NCI-H446 (cell line): ENCODE data around the gene RNF34.
A peak's percentile ranks its signal among the peaks of the same experiment; 100 is the strongest.
"Not testable (repeated sequence)": the region's sequence is repeated elsewhere in the genome, so short reads cannot be mapped to it uniquely, and the experiment has no call there.

Experiments used
- DNase-seq, 2 experiments: peaks; one replicate each; lab custom pipeline; 2025; lab: John Stamatoyannopoulos, UW

The RNF34 gene, protein sequence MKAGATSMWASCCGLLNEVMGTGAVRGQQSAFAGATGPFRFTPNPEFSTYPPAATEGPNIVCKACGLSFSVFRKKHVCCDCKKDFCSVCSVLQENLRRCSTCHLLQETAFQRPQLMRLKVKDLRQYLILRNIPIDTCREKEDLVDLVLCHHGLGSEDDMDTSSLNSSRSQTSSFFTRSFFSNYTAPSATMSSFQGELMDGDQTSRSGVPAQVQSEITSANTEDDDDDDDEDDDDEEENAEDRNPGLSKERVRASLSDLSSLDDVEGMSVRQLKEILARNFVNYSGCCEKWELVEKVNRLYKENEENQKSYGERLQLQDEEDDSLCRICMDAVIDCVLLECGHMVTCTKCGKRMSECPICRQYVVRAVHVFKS

DNA sequence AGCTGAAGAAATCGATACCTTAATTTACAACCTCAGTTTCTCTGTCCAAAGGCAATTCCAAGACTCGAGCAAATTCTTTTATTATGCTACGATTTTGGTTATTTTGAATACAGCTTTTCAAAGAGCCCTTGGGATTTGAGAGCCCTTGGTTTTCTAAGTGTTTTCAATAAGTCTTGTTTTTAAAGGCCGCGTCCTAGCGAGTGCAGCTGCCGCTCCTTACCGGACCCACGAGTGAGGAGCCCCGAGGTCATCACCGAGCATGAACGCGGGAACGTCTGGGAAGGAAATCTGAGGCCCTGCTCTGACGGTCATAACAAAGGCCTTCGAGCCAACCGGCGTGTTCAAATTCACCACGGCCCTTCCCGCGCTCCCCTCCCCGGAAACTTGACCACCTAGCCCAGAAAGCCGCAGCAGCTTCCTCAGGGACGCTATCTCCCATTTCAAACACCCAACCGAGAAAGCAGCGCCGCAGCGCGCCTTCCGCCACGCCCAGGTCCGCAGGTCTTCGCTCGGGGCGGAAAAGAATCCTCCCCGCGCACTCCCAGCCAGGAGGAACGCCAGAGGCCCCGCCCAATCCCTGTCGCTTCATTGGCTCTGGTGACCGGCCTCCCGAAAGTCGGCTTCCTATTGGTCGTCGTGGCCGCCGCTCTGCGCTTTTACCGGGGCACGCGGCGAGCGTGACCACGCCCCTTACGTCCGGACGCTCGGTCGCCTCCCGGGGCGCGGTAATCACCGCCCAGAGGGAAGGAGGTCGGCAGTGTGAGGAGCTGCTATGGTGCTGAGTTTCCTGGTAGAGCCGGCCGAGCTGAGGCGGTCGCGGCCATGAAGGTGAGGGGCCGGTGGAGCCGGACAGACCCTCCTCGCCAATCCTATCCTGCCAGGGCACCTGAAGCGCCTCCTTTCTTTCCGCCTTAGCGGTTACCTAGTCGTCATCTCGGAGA lies at the start of gene RNF34:
RNF34 (plus strand) TSS at position 728 of the 941 bp plus-strand sequence; CDS start at position 823, 95 bp downstream.
- DNase-seq = peak; percentile 95 to 98

DNA sequence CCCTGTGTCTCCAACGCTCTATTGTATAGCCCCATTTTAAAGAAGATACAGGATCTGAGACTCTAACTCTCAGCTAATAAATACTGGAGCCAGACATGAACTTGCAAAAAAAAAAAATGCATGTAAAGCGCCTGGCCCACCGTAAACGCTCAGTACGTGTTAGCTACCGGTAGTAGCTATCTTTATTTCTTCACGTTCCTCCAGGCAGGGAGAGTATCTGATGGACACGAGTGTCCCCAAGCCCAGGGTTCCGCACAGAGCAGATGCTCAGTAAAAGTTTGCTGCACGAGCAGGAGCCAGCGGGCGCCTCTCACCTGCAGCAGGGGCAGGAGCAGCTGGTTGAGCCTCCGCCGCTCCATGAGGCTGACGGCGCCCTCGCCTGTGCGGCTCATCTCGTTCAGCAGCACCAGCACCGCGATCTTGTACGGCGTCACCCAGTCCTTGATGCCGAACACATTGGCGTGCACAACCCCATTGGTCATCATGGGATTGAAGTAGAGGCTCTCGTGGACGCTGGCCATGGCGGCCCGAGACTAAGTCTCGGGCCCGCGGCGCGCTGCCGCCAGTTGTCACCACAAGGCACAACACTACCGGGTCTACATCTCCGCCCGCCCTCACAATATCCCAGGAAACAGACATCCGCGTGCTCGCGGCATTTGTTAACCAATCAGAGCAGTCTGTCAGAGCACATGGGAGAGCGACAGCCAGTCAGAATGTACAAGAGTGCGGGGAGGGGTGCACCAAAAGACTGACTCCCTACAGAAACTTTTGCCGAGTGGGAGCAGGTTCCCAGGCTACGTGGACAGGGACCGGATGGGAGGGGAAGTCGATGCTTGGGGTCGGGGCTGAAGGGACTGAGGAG lies 47.9 kb upstream of the RNF34 start, which contains the start of gene ANAPC5:
ANAPC5 (minus strand) TSS at position 592 of the 862 bp plus-strand sequence; CDS start at position 521, 71 bp downstream.
- DNase-seq = peak; percentile 95 to 97

DNA sequence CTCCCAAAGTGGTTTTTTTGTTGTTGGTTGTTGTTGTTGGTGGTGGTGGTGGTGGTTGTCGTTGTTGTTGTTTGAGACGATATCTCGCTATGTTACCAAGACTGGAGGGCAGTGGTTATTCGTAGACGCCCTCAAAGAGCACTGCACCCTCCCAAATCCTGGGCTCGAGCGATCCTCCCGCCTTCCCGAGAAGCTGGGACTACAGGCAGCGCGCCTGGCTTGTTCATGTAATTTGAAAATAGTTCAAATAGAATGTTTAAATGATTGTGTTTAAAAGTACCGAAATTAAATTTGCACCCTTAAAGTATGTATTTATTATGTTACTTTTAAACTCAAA lies 47.3 kb upstream of the RNF34 start:
- peak; percentile 78 to 84 for DNase-seq

DNA sequence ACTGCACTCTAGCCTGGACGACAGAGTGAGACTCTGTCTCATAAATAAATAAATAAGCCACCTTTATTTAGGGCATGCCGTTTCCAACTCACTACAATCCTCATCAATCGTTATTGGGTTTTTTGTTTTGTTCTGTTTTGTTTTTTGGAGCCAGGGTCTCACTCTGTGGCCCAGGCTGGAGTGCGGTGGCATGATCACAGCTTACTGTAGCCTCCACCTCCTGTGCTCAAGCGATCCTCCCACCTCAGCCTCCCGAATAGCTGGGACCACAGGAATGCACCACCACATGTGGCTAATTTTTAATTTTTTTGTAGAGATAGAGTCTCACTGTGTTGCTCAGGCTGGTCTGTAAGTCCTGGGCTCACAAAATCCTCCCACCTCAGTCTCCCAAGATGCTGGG lies 44.1 kb upstream of the RNF34 start:
- DNase-seq = no peak

DNA sequence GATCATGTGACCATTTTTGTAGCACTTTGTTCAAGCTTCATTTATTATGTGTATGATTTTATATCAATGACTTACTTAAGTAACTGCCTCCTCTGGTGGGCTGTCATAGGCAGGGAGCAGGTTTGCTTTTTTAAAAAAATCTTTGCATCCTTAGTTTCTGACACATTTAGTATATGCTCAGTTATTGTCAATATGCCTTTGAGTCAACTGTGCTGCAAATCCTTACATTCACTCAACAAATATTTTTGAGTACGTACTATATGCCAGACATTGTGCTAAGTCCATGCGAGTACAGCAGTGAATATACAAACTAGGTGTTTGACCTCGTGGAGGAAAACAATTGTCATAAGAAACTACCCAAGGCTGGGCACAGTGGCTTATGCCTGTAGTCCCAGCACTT lies 43.3 kb upstream of the RNF34 start:
- no peak for DNase-seq

DNA sequence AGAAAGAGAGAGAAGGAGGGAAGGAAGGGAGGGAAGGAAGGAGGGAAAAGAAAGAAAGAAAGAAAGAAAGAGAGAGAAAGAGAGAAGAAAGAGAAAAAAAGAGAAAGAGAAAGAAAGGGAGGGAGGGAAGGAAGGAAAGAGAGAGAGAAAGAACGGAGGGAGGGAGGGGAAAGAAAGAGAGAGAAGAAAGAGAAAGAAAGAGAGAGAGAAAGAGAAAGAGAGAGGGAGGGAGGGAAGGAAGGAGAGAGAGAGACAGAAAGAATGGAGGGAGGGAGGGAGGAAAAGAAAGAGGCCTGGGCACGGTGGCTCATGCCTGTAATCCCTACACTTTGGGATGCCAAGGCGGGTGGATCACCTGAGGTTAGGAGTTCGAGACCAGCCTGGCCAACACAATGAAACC lies 42.6 kb upstream of the RNF34 start:
- DNase-seq = no peak

DNA sequence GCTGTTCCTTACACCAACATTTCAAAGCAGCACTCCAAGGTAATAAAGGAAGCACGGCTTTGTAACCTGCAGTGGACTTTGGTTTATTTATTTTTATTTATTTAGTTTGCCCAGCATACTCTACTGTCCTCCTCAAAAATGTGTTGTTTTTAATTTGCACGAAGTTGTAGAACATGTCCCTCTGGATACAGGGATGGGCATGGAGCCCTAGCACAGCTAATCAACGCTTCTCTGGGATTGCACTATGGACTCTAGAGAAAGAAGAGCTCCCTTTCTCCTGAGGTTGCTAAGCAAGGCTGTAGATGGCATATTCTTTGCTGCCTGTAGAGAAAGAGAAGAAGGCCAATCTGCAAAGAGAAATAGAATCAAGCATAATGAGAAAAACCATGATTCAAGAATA lies 41.8 kb upstream of the RNF34 start:
- no peak for DNase-seq

DNA sequence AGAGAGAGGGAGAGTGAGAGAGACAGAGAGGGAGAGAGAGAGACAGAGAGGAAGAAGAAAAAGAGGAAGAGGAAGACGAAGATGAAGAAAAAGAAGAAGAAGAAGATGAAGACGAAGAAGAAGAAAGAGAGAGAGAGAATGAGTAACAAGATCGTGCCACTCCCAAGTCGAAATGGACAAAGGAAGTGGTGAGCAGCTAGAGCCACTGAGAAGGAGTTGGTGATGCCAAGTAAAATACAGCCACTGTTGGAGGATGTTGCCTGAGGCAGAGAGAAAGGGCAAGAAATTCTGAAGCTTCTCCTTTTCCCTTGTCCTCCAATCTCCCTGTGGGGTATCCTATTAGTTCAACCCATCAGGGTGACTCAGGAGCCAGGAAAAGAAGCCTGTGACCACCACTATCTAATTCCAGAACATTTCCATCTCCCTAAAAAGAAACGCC lies 35.2 kb upstream of the RNF34 start:
- DNase-seq = no peak

DNA sequence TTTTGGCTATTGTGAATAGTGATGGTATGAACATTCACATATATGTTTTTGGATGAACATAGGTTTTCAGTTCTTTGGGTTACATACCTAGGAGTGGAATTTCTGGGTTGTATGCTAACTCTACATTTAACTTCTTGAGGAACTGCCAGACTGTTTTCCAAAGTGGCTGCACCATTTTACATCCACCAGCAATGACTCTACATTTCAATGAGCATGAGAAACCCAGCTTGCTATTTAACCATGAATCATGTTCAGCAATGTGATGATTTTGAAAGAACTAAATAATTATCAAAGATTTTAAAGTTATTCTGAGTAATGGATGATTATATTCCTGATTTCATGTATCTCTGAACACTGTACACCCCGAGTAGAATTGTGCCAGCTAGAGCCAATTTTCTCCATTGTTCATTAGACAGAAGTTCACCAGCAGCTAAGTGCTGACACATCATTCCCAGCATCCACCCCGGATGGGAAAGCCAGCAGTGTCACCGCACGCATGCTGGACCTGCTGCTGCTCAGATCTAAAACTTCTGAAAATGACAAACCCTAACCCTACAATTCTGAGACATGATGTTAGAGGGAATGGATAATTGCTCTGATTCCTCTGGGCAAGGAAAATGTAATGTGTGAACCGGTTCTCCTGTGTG lies 34.4 kb upstream of the RNF34 start:
- no peak for DNase-seq

DNA sequence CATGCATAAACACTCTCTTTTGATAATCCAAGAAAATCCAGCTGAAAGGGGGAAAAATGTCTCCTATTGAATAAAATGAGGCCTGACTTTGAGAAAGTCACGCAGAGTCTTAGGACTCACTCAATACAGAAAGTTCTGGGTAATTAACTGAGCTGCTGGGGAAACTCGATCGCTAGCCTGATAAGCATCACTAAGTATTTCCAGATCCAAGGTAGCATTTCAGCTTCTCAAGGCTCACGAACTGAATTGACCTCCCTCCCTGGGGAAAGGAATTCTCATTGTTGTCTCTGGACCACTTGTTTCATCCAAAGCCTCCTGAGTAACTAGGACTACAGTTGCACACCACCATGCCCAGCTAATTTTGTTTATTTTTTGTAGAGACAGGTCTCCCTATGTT lies 33.9 kb upstream of the RNF34 start:
- no peak for DNase-seq

DNA sequence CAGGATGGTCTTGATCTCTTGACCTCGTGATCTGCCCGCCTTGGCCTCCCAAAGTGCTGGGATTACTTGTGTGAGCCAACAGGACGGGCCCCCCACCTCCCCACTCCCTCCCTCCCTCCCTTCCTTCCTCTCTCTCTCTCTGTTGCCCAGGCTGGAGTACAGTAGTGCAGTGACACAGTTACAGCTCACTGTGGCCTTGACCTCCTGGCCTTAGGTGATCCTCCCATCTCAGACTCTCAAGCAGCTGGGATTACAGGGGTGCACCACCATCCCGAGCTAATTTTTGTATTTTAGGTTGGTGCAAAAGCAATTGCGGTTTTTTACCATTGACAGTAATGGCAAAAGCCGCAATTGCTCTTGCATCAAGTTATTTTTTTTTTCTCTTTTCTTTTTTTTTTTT lies 28.5 kb upstream of the RNF34 start:
- DNase-seq = no peak

DNA sequence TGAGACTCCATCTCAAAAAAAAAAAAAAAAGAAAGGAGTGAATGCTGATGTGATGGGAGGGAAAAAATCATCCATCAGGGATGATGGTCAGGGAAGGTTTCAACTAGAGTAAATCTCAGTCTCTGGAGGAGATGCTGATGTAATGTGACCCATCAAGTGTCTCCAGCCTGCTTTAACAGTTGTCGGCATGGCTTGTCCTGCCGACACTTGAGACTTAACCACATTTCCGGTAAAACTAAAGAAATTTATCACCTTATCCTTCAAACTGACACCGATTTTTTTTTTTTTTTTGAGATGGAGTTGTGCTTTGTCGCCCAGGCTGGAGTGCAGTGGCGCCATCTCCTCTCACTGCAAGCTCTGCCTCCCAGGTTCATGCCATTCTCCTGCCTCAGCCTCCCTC lies 26.2 kb upstream of the RNF34 start:
- no peak for DNase-seq

DNA sequence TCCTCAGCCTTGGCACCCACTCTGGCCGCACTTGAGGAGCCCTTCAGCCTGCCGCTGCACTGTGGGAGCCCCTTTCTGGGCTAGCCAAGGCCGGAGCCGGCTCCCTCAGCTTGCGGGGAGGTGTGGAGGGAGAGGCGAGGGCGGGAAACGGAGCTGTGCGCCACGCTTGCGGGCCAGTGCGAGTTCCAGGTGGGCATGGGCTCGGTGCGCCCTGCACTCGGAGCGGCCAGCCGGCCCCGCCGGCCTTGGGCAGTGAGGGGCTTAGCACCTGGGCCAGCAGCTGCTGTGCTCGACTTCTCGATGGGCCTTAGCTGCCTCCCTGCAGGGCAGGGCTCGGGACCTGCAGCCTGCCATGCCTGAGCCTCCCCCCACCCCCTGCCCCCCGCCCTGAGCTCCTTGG lies 25.6 kb upstream of the RNF34 start:
- not testable (repeated sequence) for DNase-seq

DNA sequence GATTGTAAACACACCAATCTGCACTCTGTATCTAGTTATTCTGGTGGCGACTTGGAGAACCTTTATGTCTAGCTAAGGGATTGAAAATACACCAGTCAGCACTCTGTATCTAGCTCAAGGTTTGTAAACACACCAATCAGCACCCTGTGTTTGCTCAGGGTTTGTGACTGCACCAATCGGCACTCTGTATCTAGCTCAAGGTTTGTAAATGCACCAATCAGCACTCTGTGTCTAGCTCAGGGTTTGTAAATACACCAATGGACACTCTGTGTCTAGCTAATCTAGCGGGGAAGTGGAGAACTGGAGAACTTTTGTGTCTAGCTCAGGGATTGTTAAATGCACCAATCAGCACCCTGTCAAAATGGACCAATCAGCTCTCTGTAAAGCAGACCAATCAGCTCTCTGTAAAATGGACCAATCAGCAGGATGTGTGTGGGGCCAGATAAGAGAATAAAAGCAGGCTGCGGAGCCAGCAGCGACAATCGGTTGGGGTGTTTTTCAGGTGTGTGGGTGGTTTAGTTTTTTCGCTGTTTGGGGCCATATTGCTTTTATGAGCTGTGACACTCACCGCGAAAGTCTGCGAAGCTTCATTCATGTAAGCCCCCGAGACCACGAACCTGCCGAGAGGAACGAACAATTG lies 24.9 kb upstream of the RNF34 start:
- DNase-seq = not testable (repeated sequence)

DNA sequence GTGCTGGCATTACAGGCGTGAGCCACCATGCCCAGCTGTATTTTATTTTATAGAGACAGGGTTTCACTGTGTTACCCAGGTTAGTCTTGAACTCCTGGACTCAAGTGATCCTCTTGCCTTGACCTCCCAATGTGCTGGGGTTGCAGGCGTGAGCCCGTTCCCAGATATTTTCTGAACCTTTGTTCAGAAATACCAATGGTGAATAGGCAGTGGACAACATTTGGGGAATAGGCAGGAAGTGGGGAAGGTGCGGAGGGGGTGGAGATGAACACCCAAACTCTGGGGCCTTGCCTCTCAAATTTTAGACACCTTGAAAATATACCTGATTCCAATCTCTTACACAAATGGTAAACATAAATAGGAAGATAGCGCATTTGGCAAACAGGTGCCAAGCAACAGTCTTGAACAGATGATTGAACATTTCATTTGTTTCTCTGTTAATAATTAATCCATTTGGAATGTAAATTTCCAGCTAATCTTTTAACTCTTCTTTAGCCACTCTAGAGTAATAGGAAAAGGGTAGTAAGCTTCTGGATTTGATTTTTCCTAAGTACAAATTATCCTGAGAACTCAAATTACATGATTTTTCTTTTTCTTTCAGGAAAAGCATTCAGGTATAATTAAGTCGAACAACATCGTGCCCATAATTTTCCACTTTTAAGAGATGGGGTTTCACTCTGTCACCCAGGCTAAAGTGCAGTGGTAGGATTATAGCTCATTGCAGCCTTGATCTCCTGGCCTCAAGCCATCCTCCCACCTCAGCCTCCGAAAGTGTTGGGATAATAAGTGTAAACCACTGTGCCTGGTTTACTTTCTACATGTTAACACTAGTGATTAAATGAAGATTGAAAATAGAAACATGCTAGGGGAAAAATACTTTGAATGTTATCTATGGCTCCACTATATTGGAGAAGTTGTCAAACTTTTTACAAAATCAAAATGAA lies 22.9 kb upstream of the RNF34 start:
- DNase-seq = no peak

DNA sequence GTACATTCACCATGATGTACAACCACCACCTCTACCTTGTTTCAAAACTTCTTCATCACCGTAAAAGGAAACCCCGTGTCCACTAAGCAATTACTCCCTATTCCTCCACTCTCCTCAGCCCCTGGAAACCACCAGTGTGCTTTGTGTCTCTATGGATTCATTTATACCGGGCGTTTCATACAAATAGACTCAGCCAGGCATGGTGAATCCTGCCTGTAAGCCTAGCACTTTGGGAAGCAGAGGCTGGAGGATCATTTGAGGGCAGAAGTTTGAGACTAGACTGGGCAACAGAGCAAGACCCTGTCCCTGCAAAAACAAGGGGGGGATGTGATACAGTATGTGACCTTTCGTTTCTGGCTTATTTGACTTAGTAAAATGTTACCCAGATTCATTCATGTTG lies 21.2 kb upstream of the RNF34 start:
- no peak for DNase-seq

DNA sequence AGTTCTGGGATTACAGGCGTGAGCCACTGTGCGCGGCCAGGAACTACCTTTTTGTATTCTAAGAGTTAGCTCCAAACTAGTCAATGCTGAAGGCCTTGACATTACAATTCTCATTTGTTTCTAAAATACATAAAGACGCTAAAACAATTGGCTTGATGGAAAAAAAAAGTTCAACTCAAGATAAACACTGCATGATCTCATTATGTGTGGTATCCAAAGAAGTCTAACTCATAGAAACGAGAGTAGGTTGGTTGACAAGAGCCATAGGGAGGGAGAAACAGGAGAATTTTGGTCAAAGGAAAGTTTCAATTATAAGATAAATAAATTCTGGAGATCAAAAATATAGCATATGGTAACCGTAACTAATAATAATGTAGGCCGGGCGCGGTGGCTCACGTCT lies 20.0 kb upstream of the RNF34 start:
- DNase-seq = no peak

DNA sequence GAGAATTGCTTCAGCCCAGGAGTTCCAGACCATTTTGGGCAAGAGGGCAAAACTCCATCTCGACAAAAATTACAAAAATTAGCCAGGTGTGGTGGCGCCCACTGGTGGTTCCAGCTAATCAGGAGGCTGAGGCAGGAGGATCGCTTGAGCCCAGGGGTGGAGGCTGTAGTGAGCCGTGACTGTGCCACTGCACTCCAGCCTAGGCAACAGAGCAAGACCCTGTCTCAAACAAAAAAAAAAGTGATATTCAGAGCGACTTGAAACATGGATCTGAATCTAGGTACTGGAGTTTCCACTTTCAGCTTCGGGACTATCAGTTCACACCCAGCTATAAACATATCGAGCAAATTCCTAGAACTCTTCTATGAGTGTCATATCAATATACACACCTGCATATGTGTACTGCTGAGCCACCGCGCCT lies 16.3 kb upstream of the RNF34 start:
- DNase-seq = no peak

DNA sequence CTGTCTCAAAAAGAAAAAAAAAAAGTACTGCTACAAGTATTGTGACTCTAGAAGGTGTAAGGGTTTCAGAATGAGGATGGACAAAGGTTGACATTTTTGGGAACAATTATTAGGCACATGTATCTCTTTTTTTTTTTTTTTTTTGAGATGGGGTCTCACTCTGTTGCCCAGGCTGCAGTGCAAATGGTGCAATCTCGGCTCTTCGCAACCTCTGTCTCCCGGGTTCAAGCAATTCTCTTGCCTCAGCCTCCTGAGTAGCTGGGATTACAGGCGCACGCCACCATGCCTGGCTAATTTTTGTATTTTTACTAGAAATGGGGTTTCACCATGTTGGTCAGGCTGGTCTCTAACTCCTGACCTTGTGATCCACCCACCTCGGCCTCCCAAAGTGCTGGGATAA lies 15.0 kb upstream of the RNF34 start:
- not testable (repeated sequence) for DNase-seq
